Measurements from ENCODE around the gene NUTM2D.
"Not testable (repeated sequence)": the region's sequence is repeated elsewhere in the genome, so short reads cannot be mapped to it uniquely, and the experiment has no call there.

The NUTM2D gene

GRCh38 chr10:87379115-87379514, 21.6 kb downstream of the NUTM2D start:
- not testable (repeated sequence) for DNase-seq (ENCODE audit: low spot score)

GRCh38 chr10:87383149-87383857, 25.8 kb downstream of the NUTM2D start:
- not testable (repeated sequence) for DNase-seq (ENCODE audit: low spot score)

GRCh38 chr10:87384283-87384682, 26.7 kb downstream of the NUTM2D start:
- not testable (repeated sequence) for DNase-seq (ENCODE audit: low spot score)

- not testable (repeated sequence) for DNase-seq (ENCODE audit: low spot score)
Observed at GRCh38 chr10:87385762-87386360, 28.3 kb downstream of the NUTM2D start.

GRCh38 chr10:87391360-87391759, 33.8 kb downstream of the NUTM2D start:
- not testable (repeated sequence) for DNase-seq (ENCODE audit: low spot score)

- not testable (repeated sequence) for DNase-seq (ENCODE audit: low spot score)
Observed at GRCh38 chr10:87396206-87396605, 38.7 kb downstream of the NUTM2D start.

GRCh38 chr10:87398436-87398835, 40.9 kb downstream of the NUTM2D start:
- DNase-seq (ENCODE audit: low spot score): not testable (repeated sequence)

- DNase-seq (ENCODE audit: low spot score): not testable (repeated sequence)
Observed at GRCh38 chr10:87407516-87408467, 50.2 kb downstream of the NUTM2D start.

- DNase-seq (ENCODE audit: low spot score): not testable (repeated sequence)
Observed at GRCh38 chr10:87413921-87414320, 56.4 kb downstream of the NUTM2D start.

All from iPS-NIHi11 (cell line).